ENCODE measurements around the gene RASAL2.

- no peak for TF ChIP-seq POLR2AphosphoS2 (conservative IDR thresholded peaks at IDR 0.05; ENCODE audit: low read length)
- no peak for TF ChIP-seq RFX5 (IDR thresholded peaks at IDR 0.05)
- TF ChIP-seq CTCF (IDR thresholded peaks at IDR 0.05): no peak
- no peak for TF ChIP-seq ESRRA (IDR thresholded peaks at IDR 0.05; ENCODE audit: borderline replicate concordance, low read length)
- TF ChIP-seq SMC3 (IDR thresholded peaks at IDR 0.05): no peak
- no peak for TF ChIP-seq NPAS2 (CRISPR knock-in tag; IDR thresholded peaks at IDR 0.05; ENCODE audit: borderline replicate concordance)
- no peak for TF ChIP-seq FOSL2 (IDR thresholded peaks at IDR 0.05)
- no peak for TF ChIP-seq FOSL2 (CRISPR knock-in tag; IDR thresholded peaks at IDR 0.05)
- TF ChIP-seq FOXS1 (CRISPR knock-in tag; IDR thresholded peaks at IDR 0.05): no peak
- no peak for TF ChIP-seq JUNB (IDR thresholded peaks at IDR 0.05)
- TF ChIP-seq POLR2A (IDR thresholded peaks at IDR 0.05; ENCODE audit: low read length): no peak
- no peak for TF ChIP-seq MAX (IDR thresholded peaks at IDR 0.05)
- no peak for TF ChIP-seq FOSB (CRISPR knock-in tag; IDR thresholded peaks at IDR 0.05)
- TF ChIP-seq RAD21 (conservative IDR thresholded peaks at IDR 0.05 in 1 of 2, IDR thresholded peaks at IDR 0.05 in 1 of 2): no peak
- no peak for TF ChIP-seq MAFK (IDR thresholded peaks at IDR 0.05; ENCODE audit: partially characterized antibody)
Observed at GRCh38 chr1:178196631-178197030, 102.7 kb downstream of the RASAL2 start.

Measured in A549 (cell line).